GM19324 (cell line): ENCODE data around the gene NAGA.
"Not testable (repeated sequence)": the region's sequence is repeated elsewhere in the genome, so short reads cannot be mapped to it uniquely, and the experiment has no call there.

Source experiments
- ATAC-seq: cut with Tn5 transposase; IDR thresholded peaks from one replicate; pipeline ENCODE4 v1.9.1; 2021; ENCODE audit warnings: mild to moderate bottlenecking, moderate library complexity; ENCODE audit not compliant: unreplicated experiment, low FRiP score

Gene NAGA

GRCh38 chr22:42070517-42071422 is at the start of gene NAGA:
Gene NAGA, minus strand, starts transcription at chr22:42070812. Its CDS starts 515 bp downstream, at chr22:42070297.
- peak; percentile 93 for ATAC-seq

DNA sequence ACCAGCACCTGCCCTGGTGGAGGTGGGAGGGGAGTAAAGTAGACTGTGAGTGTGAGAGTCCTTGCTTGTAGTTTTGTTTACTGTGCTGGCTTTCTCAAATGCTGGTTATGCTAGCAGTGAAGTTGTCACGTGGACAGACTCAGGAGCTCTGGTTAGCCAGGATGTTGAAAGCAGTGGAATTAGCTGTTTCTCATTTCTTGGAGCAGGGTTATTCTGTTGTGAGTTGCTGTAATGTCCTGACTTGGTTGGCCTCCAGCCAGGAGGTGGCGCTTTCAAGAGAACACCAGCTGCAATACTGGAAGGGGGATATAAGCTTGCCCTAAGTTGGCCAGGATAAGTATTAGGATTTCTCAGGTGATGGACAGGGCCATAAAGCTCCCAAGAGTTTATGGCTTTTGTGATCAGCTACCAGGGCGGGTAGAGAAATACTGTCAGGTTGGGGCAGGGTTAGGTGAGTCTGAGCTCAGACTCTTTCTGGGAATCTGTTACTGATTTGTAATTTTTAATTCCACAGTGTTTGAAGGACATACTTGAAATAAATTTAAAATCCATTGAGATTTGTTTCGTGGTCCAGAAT is 46.3 kb upstream of the NAGA start:
- ATAC-seq = no peak

DNA sequence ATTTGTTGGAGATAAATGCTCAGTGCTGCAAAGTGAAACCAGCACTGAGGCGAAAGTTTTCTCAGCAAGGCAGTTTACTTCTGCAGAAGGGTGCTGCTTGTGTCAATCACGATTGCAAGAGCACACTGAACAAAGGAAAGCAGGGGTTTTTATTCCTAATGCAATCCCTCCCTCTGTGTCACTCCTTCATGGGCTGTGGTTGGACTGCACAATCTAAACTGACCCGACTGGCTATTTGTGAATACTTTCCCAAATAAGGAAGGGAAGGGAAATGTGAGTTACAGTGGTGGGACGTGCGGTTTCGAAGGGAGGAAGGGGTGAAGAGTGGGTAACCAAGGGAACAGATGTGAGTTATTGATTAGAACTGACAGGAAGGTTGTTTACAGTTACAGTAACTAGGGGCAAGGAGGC is 44.8 kb upstream of the NAGA start:
- not testable (repeated sequence) for ATAC-seq

DNA sequence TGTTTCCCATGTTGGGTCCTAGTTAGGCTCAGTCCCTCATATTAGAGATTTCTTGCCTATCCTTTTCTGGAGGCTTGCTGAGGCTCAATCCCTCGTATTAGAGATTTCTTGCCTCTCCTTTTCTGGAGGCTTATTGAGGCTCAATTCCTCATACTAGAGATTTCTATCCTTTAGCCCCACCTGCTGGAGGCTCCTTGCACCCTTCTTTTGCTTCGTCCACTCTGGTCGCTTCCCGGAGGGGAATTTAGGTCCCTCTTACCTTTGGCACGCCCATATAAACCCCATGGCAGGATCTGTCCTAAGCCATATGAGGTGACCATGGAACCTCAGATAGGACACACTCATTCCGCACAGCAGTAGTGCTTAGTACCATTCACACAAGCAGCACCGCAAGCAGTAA is 44.1 kb upstream of the NAGA start:
- ATAC-seq = no peak

- not testable (repeated sequence) for ATAC-seq
Observed at GRCh38 chr22:42112793-42113192, 42.2 kb upstream of the NAGA start.

DNA sequence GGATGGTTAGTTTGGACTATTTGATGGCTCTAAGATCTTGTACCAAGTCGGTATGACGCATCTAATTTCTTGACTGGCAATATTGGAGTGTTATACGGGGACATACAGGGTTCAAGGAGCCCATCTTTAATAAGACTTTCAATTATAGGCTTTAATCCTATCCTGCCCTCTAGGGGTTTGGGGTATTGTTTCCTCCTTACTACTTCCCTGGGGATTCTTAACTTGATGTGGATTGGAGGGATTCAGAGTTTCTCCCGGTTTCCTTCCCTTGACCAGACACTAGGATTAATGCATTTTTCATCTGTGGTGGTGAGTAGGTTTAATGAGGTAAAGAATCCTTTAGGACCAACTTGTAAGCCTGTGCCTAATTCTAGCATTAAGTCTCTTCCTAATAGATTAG is 41.2 kb upstream of the NAGA start:
- ATAC-seq = no peak

GRCh38 chr22:42108848-42109247 is 38.2 kb upstream of the NAGA start:
- ATAC-seq = no peak

GRCh38 chr22:42104332-42104860 is 33.8 kb upstream of the NAGA start:
- not testable (repeated sequence) for ATAC-seq

DNA sequence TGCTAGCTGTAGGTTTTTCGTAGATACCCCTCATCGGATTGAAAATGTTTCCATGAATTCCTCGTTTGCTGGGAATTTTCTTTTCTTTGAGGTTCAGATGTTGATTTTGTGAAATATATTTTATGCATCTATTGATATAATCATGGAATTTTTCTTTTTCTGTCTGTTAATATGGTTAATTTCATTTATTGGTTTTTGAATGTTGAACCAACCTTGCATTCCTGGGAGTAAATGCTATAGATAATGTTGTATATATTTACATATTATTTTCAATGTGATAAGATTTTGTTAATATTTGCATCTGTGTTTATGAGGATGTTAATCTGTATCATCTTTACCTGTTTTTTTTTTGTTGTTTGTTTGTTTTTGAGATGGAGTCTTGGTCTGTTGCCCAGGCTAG is 30.6 kb upstream of the NAGA start:
- no peak for ATAC-seq

DNA sequence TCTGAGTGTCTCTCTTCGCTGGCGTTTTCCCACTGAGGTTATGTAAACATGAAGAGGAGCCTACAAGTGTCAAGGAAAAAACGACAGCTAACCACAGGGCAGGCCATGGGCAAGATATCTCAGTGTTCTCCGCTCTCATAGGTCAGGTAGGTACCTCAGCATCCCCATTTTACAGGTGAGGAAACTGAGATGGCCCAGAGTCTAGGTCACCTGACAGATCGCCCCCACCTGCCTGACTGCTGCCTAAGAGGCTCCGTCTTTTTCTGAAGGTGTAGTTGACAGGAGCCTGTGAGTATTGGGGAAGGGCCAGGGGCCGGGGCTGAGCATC is 20.8 kb upstream of the NAGA start:
- no peak for ATAC-seq

- ATAC-seq = peak; percentile 96
Observed at GRCh38 chr22:42090596-42091454, 20.2 kb upstream of the NAGA start, which contains the start of gene NDUFA6. Gene NDUFA6, minus strand, starts transcription at chr22:42090772. Its CDS starts 28 bp downstream, at chr22:42090744.

- ATAC-seq = no peak
Observed at GRCh38 chr22:42086051-42086450, 15.4 kb upstream of the NAGA start.

DNA sequence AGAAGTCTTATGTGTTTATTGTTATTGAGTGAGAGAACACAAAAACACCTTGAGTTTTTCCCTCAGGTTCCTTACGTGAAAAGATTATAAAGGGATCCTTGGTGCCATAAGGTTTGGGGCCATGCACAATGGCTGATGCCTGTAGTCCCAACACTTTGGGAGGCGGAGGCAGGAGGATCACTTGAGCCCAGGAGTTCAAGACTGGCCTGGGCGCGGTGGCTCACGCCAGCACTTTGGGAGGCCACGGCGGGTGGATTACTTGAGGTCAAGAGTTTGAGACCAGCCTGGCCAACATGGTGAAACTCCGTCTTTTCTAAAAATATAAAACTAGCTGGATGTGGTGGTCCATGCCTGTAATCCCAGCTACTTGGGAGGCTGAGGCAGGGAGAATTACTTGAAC is 14.3 kb upstream of the NAGA start:
- no peak for ATAC-seq

DNA sequence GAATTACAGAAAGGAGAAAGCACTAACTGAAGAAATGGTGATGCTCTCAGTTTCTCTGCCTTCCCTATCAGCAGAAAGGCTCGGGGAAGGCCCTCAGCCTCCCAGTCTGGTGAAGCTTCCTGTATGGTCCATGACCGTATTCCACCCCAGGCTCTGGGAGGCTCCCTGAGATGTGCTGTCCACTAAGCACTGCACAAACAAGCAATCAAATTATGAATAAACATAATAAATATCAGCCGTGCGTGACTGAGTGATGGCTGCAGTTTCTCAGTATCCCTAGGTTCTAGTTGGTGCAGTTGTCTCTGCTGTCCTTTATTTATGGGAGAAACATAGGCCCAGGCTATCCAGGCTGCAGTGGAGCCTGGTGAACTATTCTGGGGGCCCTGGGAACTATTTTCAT is 12.5 kb upstream of the NAGA start:
- no peak for ATAC-seq

DNA sequence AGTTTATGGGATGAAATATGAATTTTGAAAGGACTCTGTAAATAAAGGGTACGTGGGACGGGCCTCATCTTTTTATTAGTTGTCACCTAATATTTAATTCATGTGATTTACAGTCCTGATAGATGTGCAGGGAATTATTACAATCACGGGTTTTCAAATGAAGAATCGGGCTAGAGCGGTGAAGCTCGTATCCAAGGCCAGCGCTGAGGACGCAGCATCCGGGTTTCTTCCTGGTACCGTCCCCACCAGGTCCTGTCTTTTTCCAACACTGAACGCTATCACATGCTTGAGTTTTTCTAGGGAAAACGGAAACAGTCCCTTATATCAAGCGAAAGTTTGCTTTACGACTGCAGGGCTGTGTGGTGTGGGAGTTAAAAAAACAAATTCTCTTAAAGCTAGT is 9.7 kb upstream of the NAGA start:
- ATAC-seq = no peak

DNA sequence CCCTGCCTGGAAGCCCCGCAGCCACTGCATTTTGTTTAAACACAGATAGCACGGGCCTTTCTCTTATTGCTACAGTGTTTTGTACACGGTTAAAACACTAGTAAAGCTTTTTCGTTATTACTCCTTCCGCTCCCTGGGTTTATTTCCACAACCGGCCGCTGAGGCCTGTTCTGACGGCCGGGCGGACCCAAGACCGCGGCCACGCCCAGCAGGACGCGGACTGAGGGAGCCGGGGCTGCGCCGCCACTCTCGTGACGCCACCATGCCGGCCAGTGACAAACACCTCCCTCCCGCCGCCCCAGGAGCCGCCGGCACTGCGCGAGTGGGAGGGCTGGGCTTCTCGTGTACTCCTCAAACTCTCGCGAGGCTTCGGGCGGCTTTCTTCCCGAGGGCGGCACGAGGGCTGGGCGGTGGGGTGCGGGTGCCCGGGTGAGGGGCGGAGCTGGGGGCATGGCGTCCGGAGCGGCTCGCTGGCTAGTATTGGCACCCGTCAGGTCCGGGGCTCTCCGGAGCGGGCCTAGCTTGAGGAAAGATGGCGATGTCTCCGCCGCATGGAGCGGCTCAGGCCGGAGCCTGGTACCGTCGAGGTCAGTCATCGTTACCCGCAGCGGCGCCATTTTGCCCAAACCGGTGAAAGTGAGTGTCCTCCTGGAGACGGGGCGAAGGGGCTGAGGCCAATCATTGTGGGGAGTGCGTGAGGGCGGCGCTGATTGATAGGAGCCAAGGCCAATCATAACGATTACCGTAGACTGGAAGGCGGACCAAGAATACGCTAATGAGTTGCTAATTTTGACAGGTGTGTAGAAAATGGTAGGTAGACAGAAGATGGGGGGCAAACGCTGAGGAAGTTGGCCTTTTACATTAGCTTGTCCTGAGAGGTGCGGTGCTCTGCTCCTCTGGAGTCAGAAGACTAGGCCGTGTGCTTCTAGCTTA is 9.0 kb upstream of the NAGA start, which contains the start of gene SMDT1:
Gene SMDT1, plus strand, starts transcription at position 382 of the 933 bp plus-strand sequence. Its CDS starts 69 bp downstream, at position 451.
- peak; percentile 87 for ATAC-seq

GRCh38 chr22:42078469-42079318 is 8.1 kb upstream of the NAGA start:
- peak; percentile 5 for ATAC-seq

DNA sequence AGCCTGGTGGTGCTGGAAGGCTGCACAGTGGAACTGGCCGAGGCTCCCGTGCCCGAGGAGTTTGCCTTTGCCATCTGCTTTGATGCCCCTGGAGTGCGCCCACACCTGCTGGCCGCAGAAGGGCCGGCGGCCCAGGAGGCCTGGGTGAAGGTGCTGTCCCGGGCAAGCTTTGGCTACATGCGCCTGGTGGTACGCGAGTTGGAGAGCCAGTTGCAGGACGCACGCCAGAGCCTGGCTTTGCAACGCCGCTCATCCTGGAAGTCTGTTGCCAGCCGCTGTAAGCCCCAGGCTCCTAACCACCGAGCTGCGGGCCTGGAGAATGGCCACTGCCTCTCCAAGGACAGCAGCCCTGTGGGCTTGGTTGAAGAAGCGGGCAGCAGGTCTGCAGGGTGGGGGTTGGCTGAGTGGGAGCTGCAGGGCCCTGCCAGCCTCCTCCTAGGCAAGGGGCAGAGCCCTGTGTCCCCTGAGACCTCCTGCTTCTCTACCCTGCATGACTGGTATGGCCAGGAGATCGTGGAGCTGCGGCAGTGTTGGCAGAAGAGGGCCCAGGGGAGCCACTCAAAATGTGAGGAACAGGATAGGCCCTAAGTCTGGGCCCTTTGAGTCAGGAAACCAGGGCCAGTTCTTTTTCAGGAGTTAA is 7.0 kb upstream of the NAGA start:
- no peak for ATAC-seq
